PC-3 (cell line): ENCODE measurements around the gene POLR3E.

Experiments used
- EZH2phosphoT487 ChIP-seq: fragments of 300-600 bp; sonication (generic); IDR thresholded peaks from 2 replicates; pipeline ENCODE4 v1.6.1; 2018; ENCODE audit warnings: mild to moderate bottlenecking, antibody characterized with exemption, low read length, borderline replicate concordance
- TF ChIP-seq, protein P1 (sequence below): fragments of 300-600 bp; sonication (generic); conservative IDR thresholded peaks from 2 replicates; pipeline ENCODE4 v1.5.1; 2017; ENCODE audit warnings: antibody characterized with exemption, low read depth, mild to moderate bottlenecking, low read length

DNA sequence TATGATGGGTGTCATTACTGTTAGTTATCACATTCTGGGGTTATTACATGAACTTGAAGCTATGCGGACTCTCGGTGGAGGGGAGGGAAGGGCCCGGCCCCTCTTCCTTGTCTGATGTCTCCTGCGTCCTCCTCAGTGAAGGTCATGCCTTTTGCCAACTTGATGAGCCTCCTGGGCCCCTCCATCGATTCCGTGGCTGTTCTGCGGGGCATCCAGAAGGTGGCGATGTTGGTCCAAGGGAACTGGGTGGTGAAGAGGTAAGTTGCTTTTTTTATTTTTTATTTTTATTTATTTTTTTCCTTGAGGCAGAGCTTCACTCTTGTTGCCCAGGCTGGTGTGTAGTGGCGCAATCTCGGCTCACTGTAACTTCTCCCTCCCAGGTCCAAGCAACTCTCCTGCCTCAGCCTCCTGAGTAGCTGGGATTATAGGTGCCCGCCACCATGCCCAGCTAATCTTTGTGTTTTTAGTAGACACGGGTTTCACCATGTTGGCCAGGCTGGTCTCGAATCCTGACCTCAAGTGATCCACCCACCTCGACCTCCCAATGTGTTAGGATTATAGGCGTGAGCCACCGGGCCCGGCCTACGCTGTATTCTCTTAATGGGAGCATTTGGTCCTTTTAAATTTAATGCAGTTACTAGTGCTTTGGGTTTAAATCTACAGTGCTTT is 21.6 kb downstream of the POLR3E start:
- TF ChIP-seq, protein P1, sequence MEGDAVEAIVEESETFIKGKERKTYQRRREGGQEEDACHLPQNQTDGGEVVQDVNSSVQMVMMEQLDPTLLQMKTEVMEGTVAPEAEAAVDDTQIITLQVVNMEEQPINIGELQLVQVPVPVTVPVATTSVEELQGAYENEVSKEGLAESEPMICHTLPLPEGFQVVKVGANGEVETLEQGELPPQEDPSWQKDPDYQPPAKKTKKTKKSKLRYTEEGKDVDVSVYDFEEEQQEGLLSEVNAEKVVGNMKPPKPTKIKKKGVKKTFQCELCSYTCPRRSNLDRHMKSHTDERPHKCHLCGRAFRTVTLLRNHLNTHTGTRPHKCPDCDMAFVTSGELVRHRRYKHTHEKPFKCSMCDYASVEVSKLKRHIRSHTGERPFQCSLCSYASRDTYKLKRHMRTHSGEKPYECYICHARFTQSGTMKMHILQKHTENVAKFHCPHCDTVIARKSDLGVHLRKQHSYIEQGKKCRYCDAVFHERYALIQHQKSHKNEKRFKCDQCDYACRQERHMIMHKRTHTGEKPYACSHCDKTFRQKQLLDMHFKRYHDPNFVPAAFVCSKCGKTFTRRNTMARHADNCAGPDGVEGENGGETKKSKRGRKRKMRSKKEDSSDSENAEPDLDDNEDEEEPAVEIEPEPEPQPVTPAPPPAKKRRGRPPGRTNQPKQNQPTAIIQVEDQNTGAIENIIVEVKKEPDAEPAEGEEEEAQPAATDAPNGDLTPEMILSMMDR = peak; percentile 52
- TF ChIP-seq EZH2phosphoT487 = no peak
